Body of pancreas (tissue), 4 donors: ENCODE results near the gene ZBTB17.

ENCODE experiments used
- POLR2A ChIP-seq, 3 donors: fragments of 450-650 bp; IDR thresholded peaks; one replicate each; pipeline ENCODE4 v1.6.1; 2016; ENCODE audit warnings: antibody characterized with exemption in 3 of 3, mild to moderate bottlenecking in 2 of 3
- TF ChIP-seq, protein P1 (sequence below), 7 experiments: fragments of 450-650 bp in 4 of 7; fragments of 200-600 bp in 3 of 7; sonication (generic) in 3 of 7; IDR thresholded peaks; one replicate each; pipeline ENCODE4 v1.5.1; 2016 to 2019; ENCODE audit warnings: antibody characterized with exemption in 7 of 7

DNA sequence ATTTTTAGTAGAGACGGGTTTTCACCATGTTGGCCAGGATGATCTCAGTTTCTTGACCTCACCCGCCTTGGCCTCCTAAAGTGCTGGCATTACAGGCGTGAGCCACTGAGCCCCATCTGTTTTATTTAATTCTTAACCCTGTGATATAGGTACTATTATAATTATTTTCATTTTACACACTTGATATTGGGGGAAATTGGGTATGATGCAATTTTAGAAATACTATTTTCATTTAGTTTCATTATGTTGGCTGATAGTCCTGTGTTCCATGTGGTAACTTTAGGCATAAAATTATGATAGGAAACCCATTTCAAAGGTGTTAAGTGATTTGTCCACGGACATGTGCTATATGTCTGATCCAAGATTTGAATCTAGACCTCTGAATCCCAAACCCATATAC is 67.3 kb downstream of the ZBTB17 start:
- TF ChIP-seq, protein P1, sequence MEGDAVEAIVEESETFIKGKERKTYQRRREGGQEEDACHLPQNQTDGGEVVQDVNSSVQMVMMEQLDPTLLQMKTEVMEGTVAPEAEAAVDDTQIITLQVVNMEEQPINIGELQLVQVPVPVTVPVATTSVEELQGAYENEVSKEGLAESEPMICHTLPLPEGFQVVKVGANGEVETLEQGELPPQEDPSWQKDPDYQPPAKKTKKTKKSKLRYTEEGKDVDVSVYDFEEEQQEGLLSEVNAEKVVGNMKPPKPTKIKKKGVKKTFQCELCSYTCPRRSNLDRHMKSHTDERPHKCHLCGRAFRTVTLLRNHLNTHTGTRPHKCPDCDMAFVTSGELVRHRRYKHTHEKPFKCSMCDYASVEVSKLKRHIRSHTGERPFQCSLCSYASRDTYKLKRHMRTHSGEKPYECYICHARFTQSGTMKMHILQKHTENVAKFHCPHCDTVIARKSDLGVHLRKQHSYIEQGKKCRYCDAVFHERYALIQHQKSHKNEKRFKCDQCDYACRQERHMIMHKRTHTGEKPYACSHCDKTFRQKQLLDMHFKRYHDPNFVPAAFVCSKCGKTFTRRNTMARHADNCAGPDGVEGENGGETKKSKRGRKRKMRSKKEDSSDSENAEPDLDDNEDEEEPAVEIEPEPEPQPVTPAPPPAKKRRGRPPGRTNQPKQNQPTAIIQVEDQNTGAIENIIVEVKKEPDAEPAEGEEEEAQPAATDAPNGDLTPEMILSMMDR (IDR thresholded peaks at IDR 0.05) = no peak
- no peak for TF ChIP-seq POLR2A (IDR thresholded peaks at IDR 0.05)
